ENCODE measurements around the gene SND1. TPM values are rescaled to one million over a fixed set of nuclear protein-coding genes. Genes with fewer than 3 reads are reported as not detected.

Gene SND1
- total RNA-seq, 1 experiment from 2014 or later = 172 TPM

GRCh38 chr7:127916735-127917134, 264.7 kb downstream of the SND1 start:
- peaks cover 10% of the 10 kb centered on the region for H3K4me1 ChIP-seq (replicated peaks)
- no peak for DNase-seq (ENCODE audit: low read depth in 1 of 2, low spot score in 2 of 2)
- no peaks in the 10 kb centered on the region for H3K27me3 ChIP-seq (replicated peaks)
- H3K27ac ChIP-seq = no peak overlapping the region
- no peak overlapping the region for H3K4me3 ChIP-seq
- no peaks in the 10 kb centered on the region for H3K36me3 ChIP-seq
- no peaks in the 10 kb centered on the region for H3K9me3 ChIP-seq (replicated peaks)

GRCh38 chr7:127918130-127918529, 266.1 kb downstream of the SND1 start:
- Histone ChIP-seq H3K4me1 (replicated peaks) (peaks cover 10% of the 10 kb centered on the region), H3K27me3 (replicated peaks) (no peaks in the 10 kb centered on the region), H3K9me3 (replicated peaks) (no peaks in the 10 kb centered on the region), H3K4me3 (no peak overlapping the region), H3K27ac (no peak overlapping the region), H3K36me3 (no peaks in the 10 kb centered on the region)
- peak in 1 of 2 experiments; percentile 28 for DNase-seq (ENCODE audit: low read depth in 1 of 2, low spot score in 2 of 2)

- H3K9me3 ChIP-seq (replicated peaks) = no peaks in the 10 kb centered on the region
- H3K27ac ChIP-seq = no peak overlapping the region
- no peak overlapping the region for H3K4me3 ChIP-seq
- H3K27me3 ChIP-seq (replicated peaks) = no peaks in the 10 kb centered on the region
- DNase-seq (ENCODE audit: low read depth in 1 of 2, low spot score in 2 of 2) = no peak
- H3K4me1 ChIP-seq (replicated peaks) = no peaks in the 10 kb centered on the region
- no peaks in the 10 kb centered on the region for H3K36me3 ChIP-seq
Observed at GRCh38 chr7:127920787-127921438, 268.9 kb downstream of the SND1 start.

- H3K27me3 ChIP-seq (replicated peaks) = no peaks in the 10 kb centered on the region
- H3K4me1 ChIP-seq (replicated peaks) = no peaks in the 10 kb centered on the region; the same call in 1 of the 2 replicates
- no peak overlapping the region for H3K27ac ChIP-seq
- no peak overlapping the region for H3K4me3 ChIP-seq
- no peaks in the 10 kb centered on the region for H3K9me3 ChIP-seq (replicated peaks)
- DNase-seq (ENCODE audit: low read depth in 1 of 2, low spot score in 2 of 2) = no peak
- 0 out of 2 replicates have a peak, but pooled peaks cover 3% of the 10 kb centered on the region for H3K36me3 ChIP-seq
Observed at GRCh38 chr7:127922656-127923055, 270.7 kb downstream of the SND1 start.

GRCh38 chr7:127924874-127925273, 272.9 kb downstream of the SND1 start:
- Histone ChIP-seq H3K36me3 (peaks cover 13% of the 10 kb centered on the region), H3K4me1 (replicated peaks) (no peaks in the 10 kb centered on the region; the same call in 1 of the 2 replicates), H3K9me3 (replicated peaks) (no peaks in the 10 kb centered on the region), H3K4me3 (no peak overlapping the region), H3K27me3 (replicated peaks) (no peaks in the 10 kb centered on the region), H3K27ac (no peak overlapping the region)
- no peak for DNase-seq (ENCODE audit: low read depth in 1 of 2, low spot score in 2 of 2)

- H3K27ac ChIP-seq = no peak overlapping the region
- no peaks in the 10 kb centered on the region; the same call in 1 of the 2 replicates for H3K4me1 ChIP-seq (replicated peaks)
- no peaks in the 10 kb centered on the region for H3K27me3 ChIP-seq (replicated peaks)
- DNase-seq (ENCODE audit: low read depth in 1 of 2, low spot score in 2 of 2) = no peak
- H3K36me3 ChIP-seq = peaks cover 35% of the 10 kb centered on the region
- H3K4me3 ChIP-seq = no peak overlapping the region
- H3K9me3 ChIP-seq (replicated peaks) = no peaks in the 10 kb centered on the region; the same call in 1 of the 2 replicates
Observed at GRCh38 chr7:127927348-127927696, 275.3 kb downstream of the SND1 start.

GRCh38 chr7:127928222-127928621, 276.2 kb downstream of the SND1 start:
- Histone ChIP-seq H3K27ac (no peak overlapping the region), H3K4me3 (no peak overlapping the region), H3K36me3 (peaks cover 42% of the 10 kb centered on the region), H3K27me3 (replicated peaks) (no peaks in the 10 kb centered on the region), H3K9me3 (replicated peaks) (no peaks in the 10 kb centered on the region; the same call in 1 of the 2 replicates), H3K4me1 (replicated peaks) (no peaks in the 10 kb centered on the region; the same call in 1 of the 2 replicates)
- no peak for DNase-seq (ENCODE audit: low read depth in 1 of 2, low spot score in 2 of 2)

GRCh38 chr7:127928852-127929251, 276.9 kb downstream of the SND1 start:
- no peak overlapping the region for H3K27ac ChIP-seq

GRCh38 chr7:127930341-127931328, 278.6 kb downstream of the SND1 start:
- H3K27me3 ChIP-seq (replicated peaks) = no peaks in the 10 kb centered on the region
- H3K4me1 ChIP-seq (replicated peaks) = no peaks in the 10 kb centered on the region; the same call in 1 of the 2 replicates
- DNase-seq (ENCODE audit: low read depth in 1 of 2, low spot score in 2 of 2) = no peak
- H3K36me3 ChIP-seq = peaks cover 49% of the 10 kb centered on the region
- no peaks in the 10 kb centered on the region; the same call in 1 of the 2 replicates for H3K9me3 ChIP-seq (replicated peaks)
- H3K27ac ChIP-seq = no peak overlapping the region
- H3K4me3 ChIP-seq = no peak overlapping the region

More at GRCh38 chr7:127928852-127929251, 276.9 kb downstream of the SND1 start:
- no peaks in the 10 kb centered on the region; the same call in 1 of the 2 replicates for H3K9me3 ChIP-seq (replicated peaks)
- no peak overlapping the region for H3K4me3 ChIP-seq
- no peaks in the 10 kb centered on the region for H3K27me3 ChIP-seq (replicated peaks)
- no peaks in the 10 kb centered on the region; the same call in 1 of the 2 replicates for H3K4me1 ChIP-seq (replicated peaks)
- DNase-seq (ENCODE audit: low read depth in 1 of 2, low spot score in 2 of 2) = no peak
- H3K36me3 ChIP-seq = peaks cover 48% of the 10 kb centered on the region

GRCh38 chr7:127932076-127932475, 280.1 kb downstream of the SND1 start:
- H3K9me3 ChIP-seq (replicated peaks) = no peaks in the 10 kb centered on the region; the same call in 1 of the 2 replicates
- no peaks in the 10 kb centered on the region for H3K27me3 ChIP-seq (replicated peaks)
- no peaks in the 10 kb centered on the region; the same call in 1 of the 2 replicates for H3K4me1 ChIP-seq (replicated peaks)
- no peak overlapping the region for H3K27ac ChIP-seq
- peaks cover 46% of the 10 kb centered on the region for H3K36me3 ChIP-seq
- H3K4me3 ChIP-seq = no peak overlapping the region
- DNase-seq (ENCODE audit: low read depth in 1 of 2, low spot score in 2 of 2) = no peak

- Histone ChIP-seq H3K4me3 (no peak overlapping the region), H3K27me3 (replicated peaks) (no peaks in the 10 kb centered on the region), H3K9me3 (replicated peaks) (no peaks in the 10 kb centered on the region; the same call in 1 of the 2 replicates), H3K27ac (no peak overlapping the region), H3K4me1 (replicated peaks) (no peaks in the 10 kb centered on the region), H3K36me3 (peaks cover 46% of the 10 kb centered on the region)
- DNase-seq (ENCODE audit: low read depth in 1 of 2, low spot score in 2 of 2) = no peak
Observed at GRCh38 chr7:127932496-127932895, 280.5 kb downstream of the SND1 start.

- Histone ChIP-seq H3K36me3 (peaks cover 46% of the 10 kb centered on the region), H3K27me3 (replicated peaks) (no peaks in the 10 kb centered on the region), H3K27ac (no peak overlapping the region), H3K4me3 (no peak overlapping the region), H3K9me3 (replicated peaks) (no peaks in the 10 kb centered on the region; the same call in 1 of the 2 replicates), H3K4me1 (replicated peaks) (peaks cover 4% of the 10 kb centered on the region)
- no peak for DNase-seq (ENCODE audit: low read depth in 1 of 2, low spot score in 2 of 2)
Observed at GRCh38 chr7:127933146-127933545, 281.2 kb downstream of the SND1 start.

- H3K36me3 ChIP-seq = peaks cover 38% of the 10 kb centered on the region
- no peaks in the 10 kb centered on the region for H3K27me3 ChIP-seq (replicated peaks)
- no peaks in the 10 kb centered on the region; the same call in 1 of the 2 replicates for H3K9me3 ChIP-seq (replicated peaks)
- DNase-seq (ENCODE audit: low read depth in 1 of 2, low spot score in 2 of 2) = no peak
- H3K4me3 ChIP-seq = no peak overlapping the region
- H3K27ac ChIP-seq = no peak overlapping the region
- peaks cover 14% of the 10 kb centered on the region for H3K4me1 ChIP-seq (replicated peaks)
Observed at GRCh38 chr7:127934711-127935110, 282.7 kb downstream of the SND1 start.
